ENCODE results near the gene PNP.
"Not testable (repeated sequence)": the region's sequence is repeated elsewhere in the genome, so short reads cannot be mapped to it uniquely, and the experiment has no call there.

The PNP gene

DNA sequence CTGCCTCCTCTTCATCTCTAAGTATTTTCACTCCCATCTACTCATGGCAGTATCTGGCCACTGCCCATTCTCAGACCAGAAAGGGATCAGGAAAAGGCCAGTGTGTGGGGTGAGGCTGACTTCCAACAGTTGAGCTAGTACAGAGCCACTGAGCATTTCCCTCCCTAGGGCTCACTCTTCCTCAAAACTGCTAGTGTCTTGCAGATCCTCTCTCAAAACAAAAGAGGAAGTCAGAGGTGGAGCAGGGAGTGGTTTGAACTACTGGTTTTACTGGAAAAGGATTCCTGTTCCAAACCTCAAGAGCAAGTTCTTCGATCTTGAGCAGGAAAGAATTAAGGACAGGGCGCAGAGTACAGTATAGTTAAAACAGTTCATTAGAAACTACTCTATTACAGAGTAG, 24.4 kb downstream of the PNP start:
- DNase-seq = no peak

DNA sequence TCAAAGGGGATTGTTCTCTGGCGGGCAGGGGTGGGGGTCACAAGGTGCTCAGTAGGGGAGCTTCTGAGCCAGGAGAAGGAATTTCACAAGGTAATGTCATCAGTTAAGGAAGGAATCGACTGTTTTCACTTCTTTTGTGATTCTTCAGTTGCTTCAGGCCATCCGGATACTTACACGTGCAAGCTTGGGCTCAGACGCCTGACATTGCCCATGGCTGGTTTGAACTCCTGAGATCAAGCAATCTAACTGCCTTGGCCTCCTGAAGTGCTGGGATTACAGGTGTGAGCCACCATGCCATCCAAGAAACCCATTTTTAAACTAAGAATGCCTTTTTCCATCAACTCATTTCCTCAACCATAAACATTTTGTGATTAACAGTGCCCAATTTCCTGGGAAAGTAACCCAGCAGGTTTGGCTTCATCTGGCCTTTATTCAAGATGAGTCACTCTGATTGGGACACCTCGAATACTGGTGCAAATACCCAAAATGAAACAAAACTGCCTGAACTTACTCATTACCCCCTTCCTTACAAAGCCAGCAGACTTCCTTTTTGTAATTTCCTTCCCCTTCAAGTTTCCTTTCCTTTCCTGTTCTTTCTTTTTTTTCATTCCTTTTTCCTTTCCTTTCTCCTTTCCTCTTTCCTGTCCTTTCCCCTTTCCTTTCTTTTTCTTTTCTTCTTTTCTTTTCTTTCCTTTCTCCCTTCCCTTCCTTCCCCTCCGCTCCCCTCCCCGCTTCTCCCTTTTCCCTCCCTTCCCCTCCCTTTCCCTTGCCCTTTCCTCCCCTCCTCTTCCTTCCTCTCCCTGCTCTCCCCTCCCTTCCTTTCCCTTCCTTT, 25.9 kb downstream of the PNP start:
- DNase-seq = no peak

DNA sequence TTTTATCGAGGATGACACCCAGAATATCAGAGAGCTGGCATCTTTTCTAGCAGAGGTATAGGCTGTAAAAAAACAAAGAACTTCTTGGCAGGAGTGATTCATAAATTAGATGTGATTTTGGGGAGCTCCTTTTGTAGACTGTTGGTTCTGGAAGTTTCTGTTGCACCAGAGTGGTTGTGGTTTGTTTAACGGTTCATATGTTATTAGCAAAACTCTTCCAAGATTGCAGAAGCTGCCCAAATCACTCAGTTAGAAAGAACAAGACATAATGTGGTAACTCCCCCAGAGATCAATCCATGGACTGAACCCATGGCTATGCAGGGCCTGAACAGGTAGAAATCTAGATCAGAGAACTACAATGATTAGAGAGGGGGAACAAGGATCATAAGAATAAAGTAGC, 29.4 kb downstream of the PNP start:
- no peak for DNase-seq

DNA sequence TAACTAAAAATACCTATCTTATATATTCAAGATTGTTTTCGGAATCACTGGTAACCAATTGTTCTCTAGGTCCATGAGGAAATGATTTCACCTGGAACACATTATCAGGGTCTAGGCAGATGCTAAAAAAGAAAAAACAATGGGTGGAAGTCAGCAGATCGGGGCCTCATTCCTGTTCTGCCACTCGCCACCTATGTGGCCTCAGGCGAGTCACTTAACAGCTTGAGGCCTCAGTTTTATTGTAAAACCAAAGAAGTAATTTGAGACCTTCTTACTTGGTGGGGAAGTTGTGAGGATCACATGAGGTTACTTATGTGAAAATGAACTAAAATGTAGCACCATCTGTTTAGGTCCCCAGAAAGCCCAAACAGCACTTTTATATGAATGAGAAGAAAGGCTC, 29.9 kb downstream of the PNP start:
- no peak for DNase-seq

DNA sequence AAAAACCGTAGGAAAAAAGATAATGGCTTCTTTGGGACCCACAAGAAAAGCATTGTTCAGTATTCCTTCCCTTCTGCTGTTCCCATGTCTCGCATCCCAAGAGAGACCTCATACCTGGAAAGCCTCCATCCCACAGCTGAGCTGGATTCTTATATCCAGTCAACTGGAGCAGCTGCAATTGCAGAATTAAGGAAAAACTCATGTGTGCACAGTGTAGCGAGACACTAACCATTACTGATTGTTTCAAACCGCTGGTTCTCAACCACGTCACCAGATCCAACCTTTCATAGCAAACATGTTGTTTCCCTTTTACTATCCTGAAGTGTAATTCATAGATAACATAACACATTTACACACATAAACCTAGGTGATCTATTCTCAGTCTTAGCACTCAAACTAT, 30.7 kb downstream of the PNP start:
- no peak for DNase-seq

DNA sequence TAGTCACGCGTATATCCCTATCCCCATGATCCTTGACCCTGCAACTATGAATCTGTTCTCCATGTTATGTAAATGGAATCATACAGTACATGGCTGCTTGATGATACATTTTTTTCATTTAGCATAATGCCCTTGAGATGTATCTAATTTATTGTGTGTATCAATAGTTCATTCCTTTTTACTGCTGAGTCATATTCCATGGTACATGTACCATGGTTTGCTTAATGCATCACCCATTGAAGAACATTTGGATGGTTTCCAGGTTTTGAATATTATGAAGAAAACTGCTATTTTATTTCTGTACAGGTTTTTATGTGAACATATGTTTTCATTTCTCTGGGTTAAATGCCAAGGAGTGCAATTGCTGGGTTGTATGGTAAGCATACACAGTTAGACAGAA, 32.1 kb downstream of the PNP start:
- DNase-seq = no peak

DNA sequence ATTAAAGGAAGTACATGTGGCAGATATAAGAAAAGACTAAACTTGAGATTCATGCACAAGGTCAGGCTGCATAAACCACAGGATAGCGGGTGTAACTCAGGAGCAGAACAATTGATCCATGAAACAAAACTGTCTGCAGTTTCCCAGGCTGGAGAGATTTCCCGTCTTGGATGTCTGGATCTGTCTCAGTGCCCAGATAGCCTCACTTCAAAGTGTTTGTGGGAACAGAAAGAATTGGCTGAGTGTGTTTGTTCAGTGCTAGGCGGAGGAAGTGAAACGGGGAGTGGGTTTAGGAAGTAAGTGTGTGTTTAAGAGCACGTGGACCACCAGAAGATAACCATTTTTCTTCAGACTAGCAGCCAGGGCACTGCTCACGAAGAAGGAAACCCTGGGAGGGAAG, 34.7 kb downstream of the PNP start:
- DNase-seq = no peak

DNA sequence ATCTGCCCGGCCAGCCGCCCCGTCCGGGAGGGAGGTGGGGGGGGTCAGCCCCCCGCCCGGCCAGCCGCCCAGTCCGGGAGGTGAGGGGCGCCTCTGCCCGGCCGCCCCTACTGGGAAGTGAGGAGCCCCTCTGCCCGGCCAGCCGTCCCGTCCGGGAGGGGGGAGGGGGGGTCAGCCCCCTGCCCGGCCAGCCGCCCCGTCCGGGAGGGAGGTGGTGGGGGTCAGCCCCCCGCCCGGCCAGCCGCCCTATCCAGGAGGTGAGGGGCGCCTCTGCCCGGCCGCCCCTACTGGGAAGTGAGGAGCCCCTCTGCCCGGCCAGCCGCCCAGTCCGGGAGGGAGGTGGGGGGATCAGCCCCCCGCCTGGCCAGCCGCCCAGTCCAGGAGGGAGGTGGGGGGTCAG, 37.1 kb downstream of the PNP start:
- DNase-seq = not testable (repeated sequence)

DNA sequence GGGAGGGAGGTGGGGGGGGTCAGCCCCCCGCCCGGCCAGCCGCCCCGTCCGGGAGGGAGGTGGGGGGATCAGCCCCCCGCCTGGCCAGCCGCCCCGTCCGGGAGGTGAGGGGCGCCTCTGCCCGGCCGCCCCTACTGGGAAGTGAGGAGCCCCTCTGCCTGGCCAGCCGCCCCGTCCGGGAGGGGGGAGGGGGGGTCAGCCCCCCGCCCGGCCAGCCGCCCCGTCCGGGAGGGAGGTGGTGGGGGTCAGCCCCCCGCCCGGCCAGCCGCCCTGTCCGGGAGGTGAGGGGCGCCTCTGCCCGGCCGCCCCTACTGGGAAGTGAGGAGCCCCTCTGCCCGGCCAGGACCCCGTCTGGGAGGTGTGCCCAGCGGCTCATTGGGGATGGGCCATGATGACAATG, 37.5 kb downstream of the PNP start:
- DNase-seq = not testable (repeated sequence)

DNA sequence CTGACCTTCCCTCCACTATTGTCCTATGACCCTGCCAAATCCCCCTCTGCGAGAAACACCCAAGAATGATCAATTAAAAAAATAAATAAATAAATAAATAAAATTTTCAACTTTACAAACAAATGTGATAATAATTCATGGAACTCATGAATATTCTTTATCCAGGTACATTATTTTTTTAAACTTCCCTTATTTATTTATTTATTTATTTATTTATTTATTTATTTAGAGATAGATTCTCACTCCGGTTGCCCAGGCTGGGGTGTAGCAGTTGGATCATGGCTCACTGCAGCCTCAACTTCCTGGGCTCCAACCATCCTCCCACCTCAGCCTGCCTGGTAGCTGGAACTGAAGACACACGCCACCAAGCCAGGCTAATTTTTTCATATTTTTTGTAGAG, 38.3 kb downstream of the PNP start:
- not testable (repeated sequence) for DNase-seq

DNA sequence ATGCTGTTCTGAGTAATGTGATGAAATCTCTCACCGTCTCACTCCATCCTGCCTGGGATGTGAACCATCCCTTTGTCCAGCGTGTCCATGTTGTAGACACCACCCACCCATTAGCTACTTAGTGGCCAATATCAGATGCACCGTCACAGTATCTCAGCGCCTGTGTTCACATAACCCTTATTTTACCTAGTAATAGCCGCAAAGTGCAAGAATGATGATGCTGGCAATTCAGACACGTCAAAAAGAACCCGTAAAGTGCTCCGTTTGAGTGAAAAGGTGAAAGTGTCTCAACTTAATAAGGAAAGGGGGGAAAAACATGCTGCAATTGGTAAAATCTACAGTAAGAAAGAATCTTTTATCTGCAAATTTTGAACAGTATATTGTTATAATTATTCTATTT, 39.2 kb downstream of the PNP start:
- DNase-seq = no peak

DNA sequence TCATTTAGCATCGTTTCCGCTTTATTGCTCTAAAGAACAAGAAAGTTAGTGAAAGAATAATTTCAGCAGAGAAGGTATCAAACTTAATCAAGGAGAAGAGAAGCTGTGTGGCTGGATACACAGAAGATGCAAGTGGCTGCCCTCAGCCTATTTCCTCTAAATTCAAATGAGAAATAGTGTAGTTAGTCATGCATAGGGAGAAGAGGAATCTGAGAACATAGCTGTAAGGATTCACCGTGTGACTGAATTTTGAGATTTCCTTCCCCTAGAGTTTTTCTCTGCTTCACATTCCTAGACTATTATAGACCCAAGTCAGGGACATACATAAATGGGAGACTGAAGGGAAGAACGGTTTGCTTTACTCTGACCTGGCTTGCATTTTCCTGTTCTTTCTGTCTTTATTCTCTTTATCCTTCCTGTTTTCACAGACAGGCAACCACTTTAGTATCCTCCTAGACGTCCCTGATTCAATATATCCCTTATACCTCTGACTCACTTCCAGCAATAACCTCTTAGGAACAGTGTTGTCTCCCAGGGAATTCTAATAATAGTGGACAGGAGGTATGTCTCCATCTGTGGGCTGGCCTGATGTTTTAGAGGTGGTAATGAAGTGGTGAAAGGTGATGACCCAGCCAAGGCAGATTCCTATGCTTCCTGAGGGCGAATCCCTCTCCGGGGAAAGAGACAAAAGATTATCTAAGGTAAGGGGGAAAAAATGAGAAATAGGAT, 43.1 kb downstream of the PNP start:
- no peak for DNase-seq

DNA sequence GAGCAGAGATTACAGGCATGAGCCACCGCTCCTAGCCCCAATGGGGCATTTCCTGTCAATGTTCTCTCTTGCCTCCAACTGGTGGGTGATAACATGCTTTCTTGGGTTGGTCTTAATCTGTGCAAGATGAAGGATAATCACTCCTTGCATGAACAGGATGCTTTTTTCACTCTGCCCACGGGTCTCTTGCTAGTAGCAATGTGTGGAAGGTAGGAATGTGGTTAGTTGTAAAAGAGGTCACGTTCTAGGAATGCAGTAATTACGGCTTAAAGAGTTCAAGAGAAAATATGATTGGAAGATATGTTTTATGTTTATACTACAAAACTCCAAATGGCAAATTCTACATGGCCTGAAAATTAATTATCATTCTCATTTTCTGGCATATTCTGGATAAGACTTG, 46.6 kb downstream of the PNP start:
- DNase-seq = no peak

DNA sequence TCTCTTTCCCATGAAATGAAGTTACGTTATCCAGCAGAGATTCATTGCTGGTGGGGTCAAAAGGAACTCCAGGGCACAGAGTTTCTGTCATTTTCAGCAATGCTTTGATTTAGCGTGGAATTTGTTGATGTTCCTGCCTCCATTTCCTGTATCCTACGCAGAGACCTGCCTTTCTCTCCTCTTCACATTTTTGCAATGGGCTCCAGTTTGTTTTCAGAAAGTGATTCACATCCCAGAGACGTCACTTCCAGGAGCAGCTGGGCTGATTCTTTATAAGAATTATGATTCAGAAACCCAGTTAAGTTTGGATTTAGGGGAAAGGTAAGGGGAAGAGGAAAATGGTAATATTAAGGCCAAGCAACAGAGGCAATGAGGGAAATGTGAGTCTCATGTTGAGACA, 47.7 kb downstream of the PNP start:
- DNase-seq = no peak

DNA sequence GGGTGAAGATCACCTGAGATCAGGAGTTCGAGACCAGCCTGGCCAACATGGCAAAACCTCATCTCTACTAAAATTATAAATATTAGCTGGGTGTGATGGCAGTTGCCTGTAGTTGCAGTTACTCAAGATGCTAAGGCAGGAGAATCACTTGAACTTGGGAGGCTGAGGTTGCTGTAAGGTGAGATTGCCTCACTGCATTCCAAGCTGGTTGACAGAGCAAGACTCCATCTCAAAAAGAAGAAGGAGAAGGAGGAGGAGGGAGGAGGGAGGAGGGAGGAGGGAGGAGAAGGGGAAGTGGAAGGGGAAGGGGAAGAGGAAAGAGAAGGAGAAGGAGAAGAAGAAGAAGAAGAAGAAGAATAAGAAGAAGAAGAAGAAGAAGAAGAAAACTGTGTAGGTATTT, 53.1 kb downstream of the PNP start:
- no peak for DNase-seq

DNA sequence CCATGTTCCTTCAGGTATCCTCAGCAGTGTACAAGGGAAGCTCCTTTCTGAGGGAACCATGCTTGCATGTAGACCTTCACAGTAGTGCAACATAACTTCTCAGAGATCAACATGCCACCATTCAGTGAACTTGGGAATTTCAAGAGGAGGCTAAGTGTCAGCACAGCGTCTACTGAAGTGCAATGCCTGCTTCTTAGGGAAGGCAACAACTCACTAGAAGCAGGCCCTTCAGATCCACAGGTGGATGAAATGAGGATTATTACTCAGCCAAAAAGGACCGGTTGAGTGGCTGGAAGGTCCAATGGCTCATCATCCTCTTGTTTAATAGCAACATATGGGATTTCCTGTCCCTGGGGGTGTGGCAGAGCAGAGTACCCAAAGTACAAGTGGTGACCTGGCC, 54.8 kb downstream of the PNP start:
- no peak for DNase-seq
